ENCODE data around the gene ATP10B.
"Not testable (repeated sequence)": the region's sequence is repeated elsewhere in the genome, so short reads cannot be mapped to it uniquely, and the experiment has no call there.

Gene ATP10B

GRCh38 chr5:160833806-160834205 is 18.2 kb downstream of the ATP10B start:
- no peak for DNase-seq (ENCODE audit: extremely low spot score)
- TF ChIP-seq LEF1 (IDR thresholded peaks at IDR 0.05; ENCODE audit: borderline replicate concordance), result no peak
- TF ChIP-seq, protein P1, sequence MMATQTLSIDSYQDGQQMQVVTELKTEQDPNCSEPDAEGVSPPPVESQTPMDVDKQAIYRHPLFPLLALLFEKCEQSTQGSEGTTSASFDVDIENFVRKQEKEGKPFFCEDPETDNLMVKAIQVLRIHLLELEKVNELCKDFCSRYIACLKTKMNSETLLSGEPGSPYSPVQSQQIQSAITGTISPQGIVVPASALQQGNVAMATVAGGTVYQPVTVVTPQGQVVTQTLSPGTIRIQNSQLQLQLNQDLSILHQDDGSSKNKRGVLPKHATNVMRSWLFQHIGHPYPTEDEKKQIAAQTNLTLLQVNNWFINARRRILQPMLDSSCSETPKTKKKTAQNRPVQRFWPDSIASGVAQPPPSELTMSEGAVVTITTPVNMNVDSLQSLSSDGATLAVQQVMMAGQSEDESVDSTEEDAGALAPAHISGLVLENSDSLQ (IDR thresholded peaks at IDR 0.05), result no peak
- TF ChIP-seq TARDBP (IDR thresholded peaks at IDR 0.05), result no peak
- no peak for TF ChIP-seq FOXA1 (IDR thresholded peaks at IDR 0.05)
- no peak for TF ChIP-seq FOXM1 (IDR thresholded peaks at IDR 0.05; ENCODE audit: borderline replicate concordance)
- TF ChIP-seq BHLHE40 (IDR thresholded peaks at IDR 0.05; ENCODE audit: borderline replicate concordance), result no peak
- no peak for TF ChIP-seq SUZ12 (IDR thresholded peaks at IDR 0.05)
- no peak for TF ChIP-seq L3MBTL2 (conservative IDR thresholded peaks at IDR 0.05)
- no peak for TF ChIP-seq ELF4 (IDR thresholded peaks at IDR 0.05)
- TF ChIP-seq FOXK2 (IDR thresholded peaks at IDR 0.05), result no peak
- no peak for TF ChIP-seq SP1 (IDR thresholded peaks at IDR 0.05)
- no peak for TF ChIP-seq ZNF384 (IDR thresholded peaks at IDR 0.05)
- no peak for TF ChIP-seq CTBP1 (IDR thresholded peaks at IDR 0.05; ENCODE audit: borderline replicate concordance)
- TF ChIP-seq HDGF (IDR thresholded peaks at IDR 0.05; ENCODE audit: borderline replicate concordance), result no peak
- ChIA-PET CTCF (no interaction called here), POLR2A (no interaction called here)

GRCh38 chr5:160831801-160832200 is 20.2 kb downstream of the ATP10B start:
- no peak for DNase-seq (ENCODE audit: extremely low spot score)

GRCh38 chr5:160824301-160825001 is 27.6 kb downstream of the ATP10B start:
- CTCF ChIA-PET, result no interaction called here
- POLR2A ChIA-PET, result no interaction called here
- TF ChIP-seq SP1 (IDR thresholded peaks at IDR 0.05) (no peak), FOXK2 (IDR thresholded peaks at IDR 0.05) (no peak), ZNF384 (IDR thresholded peaks at IDR 0.05) (no peak), LEF1 (IDR thresholded peaks at IDR 0.05; ENCODE audit: borderline replicate concordance) (no peak), CTBP1 (IDR thresholded peaks at IDR 0.05; ENCODE audit: borderline replicate concordance) (no peak), BHLHE40 (IDR thresholded peaks at IDR 0.05; ENCODE audit: borderline replicate concordance) (no peak)
- TF ChIP-seq, protein P1 (IDR thresholded peaks at IDR 0.05), result no peak

More at GRCh38 chr5:160831801-160832200, 20.2 kb downstream of the ATP10B start:
- ChIA-PET CTCF (no interaction called here), POLR2A (no interaction called here)
- TF ChIP-seq FOXM1 (IDR thresholded peaks at IDR 0.05; ENCODE audit: borderline replicate concordance), result no peak
- TF ChIP-seq SUZ12 (IDR thresholded peaks at IDR 0.05), result no peak

GRCh38 chr5:160812996-160813395 is 39.0 kb downstream of the ATP10B start:
- POLR2A ChIA-PET; CTCF ChIA-PET; DNase-seq (ENCODE audit: extremely low spot score): not testable (repeated sequence)

More at GRCh38 chr5:160824301-160825001, 27.6 kb downstream of the ATP10B start:
- DNase-seq (ENCODE audit: extremely low spot score), result no peak

DNA sequence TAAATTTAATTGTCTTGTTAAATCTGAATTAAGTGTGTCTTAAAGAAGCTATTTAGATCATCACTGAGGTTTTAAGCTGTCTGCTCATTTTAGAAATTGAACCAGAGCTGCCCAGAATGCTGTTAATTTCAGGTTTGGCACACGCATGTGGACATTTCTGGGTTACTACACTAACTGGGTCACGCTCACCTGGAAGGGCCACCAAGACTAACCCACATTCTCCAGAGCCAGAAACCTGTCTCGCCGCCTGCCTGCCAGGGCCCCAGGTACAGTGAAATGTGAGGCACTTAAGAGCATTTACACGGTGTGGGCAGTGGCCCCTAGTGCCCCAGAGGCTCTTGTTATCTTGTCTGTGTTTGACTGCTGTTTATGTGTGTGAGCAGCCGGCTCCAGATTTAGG is 46.6 kb downstream of the ATP10B start:
- ChIA-PET CTCF (no interaction called here), POLR2A (no interaction called here)
- no peak for DNase-seq (ENCODE audit: extremely low spot score)
- TF ChIP-seq BHLHE40 (IDR thresholded peaks at IDR 0.05; ENCODE audit: borderline replicate concordance) (no peak), ELF4 (IDR thresholded peaks at IDR 0.05) (no peak), NFRKB (IDR thresholded peaks at IDR 0.05) (no peak), FOXM1 (IDR thresholded peaks at IDR 0.05; ENCODE audit: borderline replicate concordance) (no peak), SP1 (IDR thresholded peaks at IDR 0.05) (no peak), FOXA1 (IDR thresholded peaks at IDR 0.05) (no peak), SUZ12 (IDR thresholded peaks at IDR 0.05) (no peak), ARNT (IDR thresholded peaks at IDR 0.05) (no peak), ZNF384 (IDR thresholded peaks at IDR 0.05) (no peak), HDGF (IDR thresholded peaks at IDR 0.05; ENCODE audit: borderline replicate concordance) (no peak), FOXK2 (IDR thresholded peaks at IDR 0.05) (no peak), LEF1 (IDR thresholded peaks at IDR 0.05; ENCODE audit: borderline replicate concordance) (no peak), TARDBP (IDR thresholded peaks at IDR 0.05) (no peak), CTBP1 (IDR thresholded peaks at IDR 0.05; ENCODE audit: borderline replicate concordance) (no peak), L3MBTL2 (conservative IDR thresholded peaks at IDR 0.05) (no peak)
- TF ChIP-seq, protein P1 (IDR thresholded peaks at IDR 0.05), result no peak

- ChIA-PET CTCF (no interaction called here), POLR2A (no interaction called here)
- TF ChIP-seq FOXM1 (IDR thresholded peaks at IDR 0.05; ENCODE audit: borderline replicate concordance) (no peak), ZNF384 (IDR thresholded peaks at IDR 0.05) (no peak), SUZ12 (IDR thresholded peaks at IDR 0.05) (no peak), ARNT (IDR thresholded peaks at IDR 0.05) (no peak), HDGF (IDR thresholded peaks at IDR 0.05; ENCODE audit: borderline replicate concordance) (no peak), ELF4 (IDR thresholded peaks at IDR 0.05) (no peak), CTBP1 (IDR thresholded peaks at IDR 0.05; ENCODE audit: borderline replicate concordance) (no peak), FOXA1 (IDR thresholded peaks at IDR 0.05) (no peak), TARDBP (IDR thresholded peaks at IDR 0.05) (no peak), SP1 (IDR thresholded peaks at IDR 0.05) (no peak), L3MBTL2 (conservative IDR thresholded peaks at IDR 0.05) (no peak), NFRKB (IDR thresholded peaks at IDR 0.05) (no peak), FOXK2 (IDR thresholded peaks at IDR 0.05) (no peak), LEF1 (IDR thresholded peaks at IDR 0.05; ENCODE audit: borderline replicate concordance) (no peak)
- TF ChIP-seq, protein P1 (IDR thresholded peaks at IDR 0.05), result no peak
- no peak for DNase-seq (ENCODE audit: extremely low spot score)
Measured at GRCh38 chr5:160802592-160802991, 49.4 kb downstream of the ATP10B start.

Data from HEK293T (cell line).